Measurements from ENCODE around the gene HOXB3. TPM values are rescaled to one million over a fixed set of nuclear protein-coding genes. Genes with fewer than 3 reads are reported as not detected.
"Not testable (repeated sequence)": the region's sequence is repeated elsewhere in the genome, so short reads cannot be mapped to it uniquely, and the experiment has no call there.

Gene HOXB3
- total RNA-seq, 1 donor: 0.94 TPM

DNA sequence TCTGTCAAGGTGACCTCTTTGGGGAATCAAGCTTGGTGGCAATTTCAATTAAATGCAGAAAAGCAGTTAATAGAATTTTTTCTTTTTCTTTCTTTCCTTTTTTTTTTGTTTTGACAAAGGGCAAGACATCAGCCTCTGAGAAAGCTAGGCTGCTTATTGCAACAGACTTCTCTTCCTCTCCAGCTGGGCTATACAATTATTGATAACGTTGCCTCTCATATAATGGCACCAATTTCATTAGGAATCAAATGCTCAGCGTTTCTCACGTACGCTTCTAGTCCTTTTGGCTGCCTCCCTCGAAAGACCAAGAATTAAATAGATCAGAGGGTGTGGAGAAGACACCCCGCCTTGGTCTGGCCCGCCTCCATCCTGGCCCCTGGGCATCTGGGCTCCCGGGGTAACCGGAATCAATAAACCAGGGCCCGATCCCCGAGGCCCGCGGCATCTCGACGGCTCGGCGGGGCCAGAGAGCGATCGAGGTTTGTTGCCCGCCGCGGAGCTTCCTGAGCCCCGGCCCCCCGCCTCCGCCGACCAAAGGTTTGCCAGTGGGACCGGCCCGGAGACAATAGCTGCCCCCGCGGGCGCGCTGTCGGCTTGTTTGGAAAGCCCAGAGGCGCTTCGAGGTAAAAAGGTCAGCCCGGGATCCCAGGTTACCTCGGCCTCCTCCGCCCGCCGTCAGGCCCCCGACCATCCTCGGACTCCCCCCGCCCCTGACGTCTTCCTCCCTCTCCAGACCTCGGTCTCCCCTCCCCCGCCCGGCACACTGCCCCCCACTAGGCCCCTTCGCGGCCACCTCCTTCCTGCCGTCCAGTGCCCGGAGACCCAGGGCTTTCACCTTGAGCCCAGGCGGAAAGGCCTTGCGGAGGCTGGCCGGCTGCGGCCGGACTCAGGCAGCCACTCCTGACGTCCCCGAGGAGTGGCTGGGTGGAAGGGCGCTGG lies 63.2 kb downstream of the HOXB3 start:
- no peaks in the 10 kb centered on the region for H3K9me3 ChIP-seq (ENCODE audit: low read depth, low read length)
- H3K4me1 ChIP-seq (ENCODE audit: insufficient read depth, low read length): no peaks in the 10 kb centered on the region
- H3K27me3 ChIP-seq (ENCODE audit: insufficient read depth, low read length): peaks cover 44% of the 10 kb centered on the region
- no peak overlapping the region for H3K4me3 ChIP-seq (ENCODE audit: low read length)

DNA sequence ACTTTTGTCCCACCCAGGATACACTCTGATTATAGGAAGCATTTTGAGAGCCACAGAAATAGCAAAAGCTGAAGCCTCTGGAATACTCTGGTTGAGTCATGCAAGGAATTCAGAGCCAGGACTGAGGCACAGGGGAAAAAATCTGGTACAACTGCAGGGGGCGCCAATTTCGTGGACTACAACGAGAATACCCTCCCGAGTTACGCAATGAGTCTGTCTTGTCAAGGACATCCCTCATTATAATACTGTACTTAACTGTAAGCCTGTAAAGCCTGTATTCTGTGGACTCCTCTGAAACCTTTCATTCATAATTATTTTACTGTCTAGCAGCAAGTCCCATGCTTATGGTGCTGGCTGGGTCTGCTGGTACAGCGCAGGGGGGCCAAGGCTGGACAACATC lies 67.0 kb downstream of the HOXB3 start:
- peaks cover 40% of the 10 kb centered on the region for H3K27me3 ChIP-seq (ENCODE audit: insufficient read depth, low read length)
- no peaks in the 10 kb centered on the region for H3K4me1 ChIP-seq (ENCODE audit: insufficient read depth, low read length)
- H3K9me3 ChIP-seq (ENCODE audit: low read depth, low read length): no peaks in the 10 kb centered on the region
- H3K4me3 ChIP-seq (ENCODE audit: low read length): no peak overlapping the region

DNA sequence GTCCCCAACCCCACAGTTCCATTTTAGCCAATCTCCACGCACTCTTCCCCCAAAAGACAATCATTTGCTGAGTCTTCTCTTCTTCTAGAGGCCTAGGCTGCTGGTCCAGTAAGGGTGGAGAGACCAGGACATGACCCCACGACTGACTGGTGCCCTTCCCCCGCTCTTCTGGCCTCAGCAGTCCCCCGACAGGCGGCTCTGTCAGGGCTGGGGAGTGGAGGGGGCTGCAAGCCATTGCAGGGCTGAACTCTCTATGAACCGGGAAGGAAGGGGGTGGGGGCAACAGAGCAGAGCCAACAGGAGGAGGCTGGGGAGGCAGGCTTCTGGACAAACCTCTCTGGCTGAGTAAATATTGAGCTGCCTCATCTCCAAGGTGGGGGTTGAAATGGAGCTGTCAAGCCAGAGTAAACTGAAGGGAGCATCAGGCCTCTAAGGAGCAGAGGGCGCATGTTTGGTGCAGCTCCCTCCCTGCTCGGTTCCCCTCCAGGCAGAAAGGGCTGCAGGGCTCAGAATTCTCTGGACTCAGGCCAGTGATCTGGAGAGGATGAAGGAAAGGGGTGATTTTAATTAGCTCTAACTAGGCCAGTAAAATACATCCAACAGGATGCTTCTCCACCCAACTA lies 67.9 kb downstream of the HOXB3 start:
- Histone ChIP-seq H3K9me3 (ENCODE audit: low read depth, low read length) (no peaks in the 10 kb centered on the region), H3K4me3 (ENCODE audit: low read length) (no peak overlapping the region), H3K27me3 (ENCODE audit: insufficient read depth, low read length) (peaks cover 34% of the 10 kb centered on the region), H3K4me1 (ENCODE audit: insufficient read depth, low read length) (no peaks in the 10 kb centered on the region)

DNA sequence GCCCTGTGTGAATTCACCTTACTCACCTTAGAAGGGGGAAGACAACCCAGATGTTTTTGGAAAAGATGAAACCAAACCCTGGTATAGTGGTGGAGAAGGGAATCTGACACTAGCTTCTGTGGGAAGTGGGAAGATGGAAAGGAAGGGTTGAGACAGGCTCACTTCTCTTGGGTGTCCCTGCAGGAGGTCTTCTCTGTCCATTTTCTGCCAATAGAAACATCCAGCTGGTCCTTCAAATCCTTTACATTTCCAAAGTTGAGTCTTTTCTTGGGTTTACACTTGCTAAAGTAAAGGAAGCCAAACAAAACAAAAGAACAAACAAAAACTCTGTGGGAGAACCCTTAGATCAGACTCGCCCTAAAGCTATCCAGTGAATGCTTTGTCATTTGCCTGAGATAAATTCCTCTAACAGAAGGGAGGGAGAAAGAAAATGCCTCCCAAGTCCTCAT lies 69.4 kb downstream of the HOXB3 start:
- Histone ChIP-seq H3K4me1 (ENCODE audit: insufficient read depth, low read length) (no peaks in the 10 kb centered on the region), H3K4me3 (ENCODE audit: low read length) (no peak overlapping the region), H3K27me3 (ENCODE audit: insufficient read depth, low read length) (peaks cover 24% of the 10 kb centered on the region), H3K9me3 (ENCODE audit: low read depth, low read length) (no peaks in the 10 kb centered on the region)

DNA sequence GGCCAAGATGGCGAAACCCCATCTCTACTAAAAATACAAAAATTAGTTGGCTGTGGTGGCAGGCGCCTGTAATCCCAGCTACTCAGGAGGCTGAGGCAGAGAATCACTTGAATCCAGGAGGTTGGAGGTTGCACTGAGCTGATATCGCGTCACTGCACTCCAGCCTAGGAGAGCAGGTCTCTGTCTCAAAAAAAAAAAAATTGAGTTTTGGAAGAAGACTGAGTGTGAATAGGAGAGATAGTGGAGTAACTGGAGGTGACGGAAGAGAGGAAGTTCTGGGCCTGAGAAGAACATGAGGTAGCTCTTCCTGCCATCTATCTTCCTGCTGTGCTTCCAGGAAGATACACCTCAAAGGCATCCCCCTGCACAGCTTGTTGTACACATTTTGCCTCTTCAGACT lies 70.6 kb downstream of the HOXB3 start:
- Histone ChIP-seq H3K9me3 (ENCODE audit: low read depth, low read length) (no peaks in the 10 kb centered on the region), H3K4me3 (ENCODE audit: low read length) (no peak overlapping the region), H3K4me1 (ENCODE audit: insufficient read depth, low read length) (no peaks in the 10 kb centered on the region), H3K27me3 (ENCODE audit: insufficient read depth, low read length) (peaks cover 25% of the 10 kb centered on the region)

DNA sequence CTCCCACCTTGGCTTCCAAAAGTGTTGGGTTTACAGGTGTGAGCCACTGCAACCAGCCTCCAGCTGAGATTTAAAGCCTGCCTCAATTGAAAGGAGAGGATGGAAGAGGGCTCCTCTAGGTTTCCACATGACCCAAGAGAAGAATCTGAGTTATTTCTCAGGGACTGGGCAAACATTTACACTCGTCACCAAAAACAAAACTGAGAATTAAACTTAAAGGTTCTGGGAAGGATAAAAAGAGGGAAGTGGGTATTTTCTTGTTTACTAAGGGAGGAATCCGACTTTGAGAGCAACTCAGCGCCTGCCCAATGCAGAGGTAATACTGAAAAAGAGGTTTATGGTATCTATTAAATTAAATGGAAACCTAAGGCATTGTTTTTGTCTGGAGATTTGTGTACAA lies 72.6 kb downstream of the HOXB3 start:
- Histone ChIP-seq H3K4me3 (ENCODE audit: low read length) (no peak overlapping the region), H3K4me1 (ENCODE audit: insufficient read depth, low read length) (peaks cover 6% of the 10 kb centered on the region), H3K27me3 (ENCODE audit: insufficient read depth, low read length) (peaks cover 21% of the 10 kb centered on the region), H3K9me3 (ENCODE audit: low read depth, low read length) (no peaks in the 10 kb centered on the region)

DNA sequence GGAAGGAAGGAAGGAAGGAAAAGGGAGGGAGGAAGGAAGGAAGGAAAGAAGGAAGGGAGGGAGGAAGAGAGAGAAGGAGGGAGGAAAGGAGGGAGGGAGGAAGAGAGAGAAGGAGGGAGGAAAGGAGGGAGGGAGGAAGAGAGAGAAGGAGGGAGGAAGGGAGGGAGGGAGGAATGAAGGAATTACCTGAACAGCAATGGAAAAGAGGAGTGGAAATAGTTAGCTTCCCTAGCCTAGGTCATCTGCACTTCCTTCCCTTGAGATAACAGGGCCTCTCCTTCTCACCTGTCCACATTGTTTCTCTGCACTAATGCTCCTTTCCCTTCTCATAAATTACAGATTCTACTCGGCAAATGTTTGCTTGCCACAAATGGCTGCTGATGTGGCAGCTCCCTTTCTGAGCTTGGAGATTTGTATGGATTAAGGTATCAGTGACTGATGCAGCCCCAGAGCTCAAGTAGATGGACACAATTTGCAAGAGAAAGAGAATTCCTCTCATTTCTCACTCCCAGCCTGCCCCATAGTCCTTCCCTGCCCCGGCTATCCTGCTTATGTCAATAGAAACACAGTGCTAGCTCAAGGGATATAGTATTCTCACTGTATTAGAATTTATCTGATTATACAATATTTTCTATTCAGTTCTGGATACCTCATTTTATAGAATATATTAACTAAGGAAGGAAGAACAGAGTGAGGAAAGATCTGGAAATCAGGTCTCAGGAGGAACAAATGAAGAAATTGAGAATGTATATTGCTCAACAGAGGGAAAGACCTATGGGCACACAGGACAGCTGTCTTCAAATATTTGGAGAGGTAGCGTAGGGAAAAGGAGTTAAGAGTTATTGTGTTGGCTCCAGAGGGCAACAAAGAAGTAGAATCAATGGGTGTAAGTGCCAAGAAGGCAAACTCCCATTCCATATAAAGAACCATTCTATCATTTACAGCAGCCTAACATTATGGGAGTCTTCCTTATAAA lies 73.8 kb downstream of the HOXB3 start:
- peaks cover 18% of the 10 kb centered on the region for H3K27me3 ChIP-seq (ENCODE audit: insufficient read depth, low read length)
- H3K9me3 ChIP-seq (ENCODE audit: low read depth, low read length): no peaks in the 10 kb centered on the region
- H3K4me1 ChIP-seq (ENCODE audit: insufficient read depth, low read length): peaks cover 6% of the 10 kb centered on the region
- no peak overlapping the region for H3K4me3 ChIP-seq (ENCODE audit: low read length)

DNA sequence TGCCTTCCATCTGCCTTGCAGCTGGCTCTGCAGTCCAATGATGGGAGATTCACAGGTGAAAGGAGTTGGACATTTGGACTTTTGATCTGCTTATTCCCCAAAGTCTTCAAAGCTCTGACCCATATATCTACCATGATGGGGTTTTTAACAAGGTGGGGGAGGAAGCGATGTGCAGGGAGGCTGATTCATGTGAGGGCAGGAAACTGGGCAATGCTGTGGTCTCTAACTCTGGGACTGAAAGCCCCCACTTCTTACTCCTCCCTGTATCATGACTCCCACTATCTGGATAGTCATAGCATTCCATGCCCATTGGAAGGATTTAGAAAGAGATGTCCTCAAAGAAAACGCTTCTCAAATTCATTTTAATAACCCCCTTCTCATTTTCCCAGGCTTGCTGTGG lies 75.6 kb downstream of the HOXB3 start:
- H3K4me3 ChIP-seq (ENCODE audit: low read length): no peak overlapping the region
- peaks cover 18% of the 10 kb centered on the region for H3K27me3 ChIP-seq (ENCODE audit: insufficient read depth, low read length)
- peaks cover 6% of the 10 kb centered on the region for H3K4me1 ChIP-seq (ENCODE audit: insufficient read depth, low read length)
- no peaks in the 10 kb centered on the region for H3K9me3 ChIP-seq (ENCODE audit: low read depth, low read length)

DNA sequence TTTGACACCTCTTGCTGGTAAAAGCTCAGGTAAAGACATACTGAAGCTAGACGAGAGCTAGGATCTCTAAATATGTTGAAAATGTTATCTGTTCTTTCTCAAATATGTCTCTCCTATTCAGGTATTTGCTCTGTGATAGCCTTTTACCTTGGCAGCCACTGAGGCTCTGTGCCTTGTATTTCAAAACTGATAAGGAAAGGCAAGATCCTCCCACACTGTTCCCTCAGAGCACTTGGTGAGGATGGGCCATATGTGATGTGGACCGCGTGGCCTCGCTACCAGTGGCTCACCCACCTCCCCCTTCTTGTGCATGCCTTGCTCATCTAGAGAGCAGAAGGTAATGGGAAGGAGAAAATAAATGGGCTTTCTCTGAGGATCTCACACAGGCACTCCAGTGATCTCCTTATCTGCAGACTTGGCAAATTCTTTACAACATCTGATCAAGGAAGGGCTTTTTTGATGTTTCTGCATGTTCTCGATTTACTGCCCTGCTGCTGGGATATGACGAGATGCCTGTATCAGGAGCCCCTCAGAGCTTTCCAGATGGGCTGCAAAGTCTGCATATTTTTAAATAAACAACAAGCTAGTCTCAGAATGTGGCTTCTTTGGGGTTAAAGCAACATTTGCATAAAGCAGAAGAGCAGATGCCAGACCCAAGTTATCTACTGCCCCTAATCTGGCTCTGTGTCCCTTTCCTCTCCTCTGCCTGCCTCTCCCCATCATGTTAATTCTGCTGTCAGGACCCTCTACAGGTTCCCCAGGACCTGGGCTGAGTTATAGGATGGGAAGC lies 76.2 kb downstream of the HOXB3 start:
- Histone ChIP-seq H3K4me1 (ENCODE audit: insufficient read depth, low read length) (peaks cover 6% of the 10 kb centered on the region), H3K4me3 (ENCODE audit: low read length) (no peak overlapping the region), H3K9me3 (ENCODE audit: low read depth, low read length) (no peaks in the 10 kb centered on the region)

DNA sequence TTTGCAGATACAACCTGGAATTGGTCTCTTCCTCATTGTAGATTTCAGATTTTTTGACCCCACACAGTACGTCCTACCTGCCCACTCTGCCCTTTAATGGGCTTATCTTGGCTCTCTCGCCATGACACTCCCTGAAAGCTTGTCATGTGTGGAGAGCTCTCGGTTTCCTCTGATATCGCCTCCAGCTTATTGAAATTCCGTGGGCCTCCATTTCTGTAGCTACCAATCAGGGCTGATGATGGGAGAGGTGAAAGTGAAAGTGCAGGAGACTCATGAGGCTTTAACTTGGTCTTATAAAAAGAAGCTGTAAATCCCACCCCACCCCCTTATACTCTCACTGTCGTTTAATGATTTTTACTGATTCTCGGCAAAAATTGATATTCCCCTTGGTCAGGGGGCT lies 76.9 kb downstream of the HOXB3 start:
- Histone ChIP-seq H3K4me3 (ENCODE audit: low read length) (no peak overlapping the region), H3K4me1 (ENCODE audit: insufficient read depth, low read length) (peaks cover 6% of the 10 kb centered on the region), H3K27me3 (ENCODE audit: insufficient read depth, low read length) (peaks cover 18% of the 10 kb centered on the region), H3K9me3 (ENCODE audit: low read depth, low read length) (no peaks in the 10 kb centered on the region)

More for the DNA sequence above, 76.2 kb downstream of the HOXB3 start:
- peaks cover 18% of the 10 kb centered on the region for H3K27me3 ChIP-seq (ENCODE audit: insufficient read depth, low read length)

DNA sequence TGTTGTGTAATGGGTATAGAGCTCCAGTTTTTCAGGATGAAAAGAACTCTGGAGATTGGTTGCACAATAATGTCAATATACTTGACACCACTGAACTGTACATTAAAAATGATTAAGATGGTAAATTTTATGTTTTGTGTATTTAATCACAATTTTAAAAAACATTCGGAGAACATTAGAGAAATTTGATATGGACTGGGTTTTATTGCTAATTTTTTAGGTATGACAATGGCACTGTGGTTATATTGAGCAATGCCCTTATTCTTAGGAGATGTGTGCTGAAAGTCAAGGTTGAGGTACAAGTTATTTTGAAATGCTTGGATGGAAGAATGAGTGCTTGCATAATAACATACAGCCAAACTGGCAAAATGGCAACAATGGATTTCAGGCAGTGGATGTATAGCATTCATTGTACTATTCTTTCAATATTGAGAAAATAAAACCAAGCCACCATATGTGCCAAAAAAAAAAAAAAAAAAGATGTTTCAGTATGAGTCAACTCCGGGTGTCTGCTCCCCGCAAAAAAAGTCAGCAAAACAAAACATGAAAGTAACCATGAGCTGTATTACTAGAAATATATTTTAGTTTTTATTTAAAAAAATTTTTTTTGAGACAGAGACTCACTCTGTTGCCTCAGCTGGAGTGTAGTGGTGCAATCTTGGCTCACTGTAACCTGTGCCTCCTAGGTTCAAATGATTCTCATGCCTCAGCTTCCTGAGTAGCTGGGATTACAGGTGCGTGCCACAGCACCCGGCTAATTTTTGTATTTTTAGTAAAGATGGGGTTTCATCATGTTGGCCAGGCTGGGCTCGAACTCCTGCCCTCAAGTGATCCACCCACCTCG lies 79.1 kb downstream of the HOXB3 start:
- no peaks in the 10 kb centered on the region for H3K9me3 ChIP-seq (ENCODE audit: low read depth, low read length)
- H3K27me3 ChIP-seq (ENCODE audit: insufficient read depth, low read length): peaks cover 17% of the 10 kb centered on the region

DNA sequence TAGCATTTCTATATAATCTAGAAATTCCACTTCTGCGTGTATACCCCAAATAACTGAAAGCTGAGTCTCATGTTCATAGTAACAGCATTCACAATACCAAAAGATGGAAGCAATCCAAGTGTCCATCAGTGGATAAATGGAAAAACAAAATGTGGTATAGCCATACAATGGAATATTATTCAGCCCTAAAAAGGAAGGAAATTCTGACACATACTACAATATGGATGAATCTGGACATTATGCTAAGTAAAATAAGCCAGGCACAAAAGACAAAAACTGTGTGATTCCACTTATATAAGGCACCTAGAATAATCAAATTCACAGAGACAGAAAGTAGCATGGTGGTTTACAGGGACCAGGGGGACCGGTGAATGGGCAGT lies 79.7 kb downstream of the HOXB3 start:
- peaks cover 9% of the 10 kb centered on the region for H3K4me1 ChIP-seq (ENCODE audit: insufficient read depth, low read length)
- H3K4me3 ChIP-seq (ENCODE audit: low read length): no peak overlapping the region
- no peaks in the 10 kb centered on the region for H3K9me3 ChIP-seq (ENCODE audit: low read depth, low read length)
- H3K27me3 ChIP-seq (ENCODE audit: insufficient read depth, low read length): peaks cover 15% of the 10 kb centered on the region

More for the DNA sequence above, 79.1 kb downstream of the HOXB3 start:
- peaks cover 6% of the 10 kb centered on the region for H3K4me1 ChIP-seq (ENCODE audit: insufficient read depth, low read length)
- no peak overlapping the region for H3K4me3 ChIP-seq (ENCODE audit: low read length)

DNA sequence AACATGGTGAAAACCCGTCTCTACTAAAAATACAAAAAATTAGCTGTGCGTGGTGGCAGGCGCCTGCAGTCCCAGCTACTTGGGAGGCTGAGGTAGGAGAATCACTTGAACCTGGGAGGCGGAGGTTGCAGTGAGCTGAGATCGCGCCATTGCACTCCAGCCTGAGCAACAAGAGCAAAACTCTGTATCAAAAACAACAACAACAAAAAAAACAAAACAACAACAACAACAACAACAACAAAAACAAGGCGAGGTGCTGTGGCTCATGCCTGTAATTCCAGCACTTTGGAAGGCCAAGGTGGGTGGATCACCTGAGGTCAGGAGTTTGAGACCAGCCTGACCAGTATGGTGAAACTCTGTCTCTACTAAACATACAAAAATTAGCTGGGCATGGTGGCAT lies 80.3 kb downstream of the HOXB3 start:
- H3K4me3 ChIP-seq (ENCODE audit: low read length); H3K4me1 ChIP-seq (ENCODE audit: insufficient read depth, low read length); H3K9me3 ChIP-seq (ENCODE audit: low read depth, low read length): not testable (repeated sequence)
- peaks cover 10% of the 10 kb centered on the region for H3K27me3 ChIP-seq (ENCODE audit: insufficient read depth, low read length)

All from mononuclear cell (primary cell).